ENCODE data around the gene COL4A2.

The COL4A2 gene

GRCh38 chr13:110455444-110455843 lies 148.4 kb downstream of the COL4A2 start:
- Histone ChIP-seq H3K9me3 (ENCODE audit: low read length) (no peaks in the 10 kb centered on the region), H3K27me3 (ENCODE audit: insufficient read depth, low read length) (peaks cover 19% of the 10 kb centered on the region; the same call in 1 of the 2 replicates), H3K4me1 (ENCODE audit: insufficient read depth, low read length, severe bottlenecking) (peaks cover 6% of the 10 kb centered on the region), H3K9me2 (ENCODE audit: low read depth, low read length) (no peaks in the 10 kb centered on the region), H4K20me1 (ENCODE audit: insufficient read depth, low read length) (no peaks in the 10 kb centered on the region), H3F3A (ENCODE audit: insufficient read depth, low read length) (no peaks in the 10 kb centered on the region), H3K27ac (ENCODE audit: low read depth, low read length, poor library complexity, severe bottlenecking) (no peak overlapping the region), H3K4me2 (ENCODE audit: low read length) (no peak overlapping the region), H3K4me3 (ENCODE audit: low read depth, low read length, poor library complexity, severe bottlenecking) (no peak overlapping the region), H3K36me3 (ENCODE audit: insufficient read depth, low read length) (no peaks in the 10 kb centered on the region), H2AFZ (ENCODE audit: low read length) (no peak overlapping the region), H3K79me2 (ENCODE audit: insufficient read depth, low read length) (no peaks in the 10 kb centered on the region), H3K9ac (ENCODE audit: low read length) (no peak overlapping the region)
- no peak for TF ChIP-seq EZH2 (IDR thresholded peaks at IDR 0.05; ENCODE audit: borderline replicate concordance, low read length)
- TF ChIP-seq, protein P1, sequence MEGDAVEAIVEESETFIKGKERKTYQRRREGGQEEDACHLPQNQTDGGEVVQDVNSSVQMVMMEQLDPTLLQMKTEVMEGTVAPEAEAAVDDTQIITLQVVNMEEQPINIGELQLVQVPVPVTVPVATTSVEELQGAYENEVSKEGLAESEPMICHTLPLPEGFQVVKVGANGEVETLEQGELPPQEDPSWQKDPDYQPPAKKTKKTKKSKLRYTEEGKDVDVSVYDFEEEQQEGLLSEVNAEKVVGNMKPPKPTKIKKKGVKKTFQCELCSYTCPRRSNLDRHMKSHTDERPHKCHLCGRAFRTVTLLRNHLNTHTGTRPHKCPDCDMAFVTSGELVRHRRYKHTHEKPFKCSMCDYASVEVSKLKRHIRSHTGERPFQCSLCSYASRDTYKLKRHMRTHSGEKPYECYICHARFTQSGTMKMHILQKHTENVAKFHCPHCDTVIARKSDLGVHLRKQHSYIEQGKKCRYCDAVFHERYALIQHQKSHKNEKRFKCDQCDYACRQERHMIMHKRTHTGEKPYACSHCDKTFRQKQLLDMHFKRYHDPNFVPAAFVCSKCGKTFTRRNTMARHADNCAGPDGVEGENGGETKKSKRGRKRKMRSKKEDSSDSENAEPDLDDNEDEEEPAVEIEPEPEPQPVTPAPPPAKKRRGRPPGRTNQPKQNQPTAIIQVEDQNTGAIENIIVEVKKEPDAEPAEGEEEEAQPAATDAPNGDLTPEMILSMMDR (IDR thresholded peaks at IDR 0.05; ENCODE audit: low read length): no peak

- Histone ChIP-seq H2AFZ (ENCODE audit: low read length) (no peak overlapping the region), H3K27ac (ENCODE audit: low read depth, low read length, poor library complexity, severe bottlenecking) (no peak overlapping the region), H3K9me2 (ENCODE audit: low read depth, low read length) (no peaks in the 10 kb centered on the region), H3K4me2 (ENCODE audit: low read length) (peak overlapping the region; percentile 40; the same call in 1 of the 2 replicates), H3K9me3 (ENCODE audit: low read length) (no peaks in the 10 kb centered on the region), H3K79me2 (ENCODE audit: insufficient read depth, low read length) (no peaks in the 10 kb centered on the region), H3K36me3 (ENCODE audit: insufficient read depth, low read length) (no peaks in the 10 kb centered on the region), H3K4me3 (ENCODE audit: low read depth, low read length, poor library complexity, severe bottlenecking) (peak overlapping the region; percentile 4), H4K20me1 (ENCODE audit: insufficient read depth, low read length) (no peaks in the 10 kb centered on the region), H3K9ac (ENCODE audit: low read length) (no peak overlapping the region), H3K27me3 (ENCODE audit: insufficient read depth, low read length) (peaks cover 19% of the 10 kb centered on the region; the same call in 1 of the 2 replicates), H3K4me1 (ENCODE audit: insufficient read depth, low read length, severe bottlenecking) (peaks cover 6% of the 10 kb centered on the region), H3F3A (ENCODE audit: insufficient read depth, low read length) (no peaks in the 10 kb centered on the region)
- TF ChIP-seq, protein P1 (IDR thresholded peaks at IDR 0.05; ENCODE audit: low read length): peak; percentile 99
- no peak for TF ChIP-seq EZH2 (IDR thresholded peaks at IDR 0.05; ENCODE audit: borderline replicate concordance, low read length)
Observed at GRCh38 chr13:110455941-110456340, 148.9 kb downstream of the COL4A2 start.

GRCh38 chr13:110456550-110456949 lies 149.5 kb downstream of the COL4A2 start:
- Histone ChIP-seq H3K9me2 (ENCODE audit: low read depth, low read length) (no peaks in the 10 kb centered on the region), H3K36me3 (ENCODE audit: insufficient read depth, low read length) (no peaks in the 10 kb centered on the region), H3F3A (ENCODE audit: insufficient read depth, low read length) (no peaks in the 10 kb centered on the region), H3K27ac (ENCODE audit: low read depth, low read length, poor library complexity, severe bottlenecking) (no peak overlapping the region), H3K4me3 (ENCODE audit: low read depth, low read length, poor library complexity, severe bottlenecking) (no peak overlapping the region), H3K27me3 (ENCODE audit: insufficient read depth, low read length) (peaks cover 19% of the 10 kb centered on the region; the same call in 1 of the 2 replicates), H3K4me1 (ENCODE audit: insufficient read depth, low read length, severe bottlenecking) (peaks cover 6% of the 10 kb centered on the region), H2AFZ (ENCODE audit: low read length) (no peak overlapping the region), H4K20me1 (ENCODE audit: insufficient read depth, low read length) (no peaks in the 10 kb centered on the region), H3K79me2 (ENCODE audit: insufficient read depth, low read length) (no peaks in the 10 kb centered on the region), H3K9me3 (ENCODE audit: low read length) (no peaks in the 10 kb centered on the region), H3K9ac (ENCODE audit: low read length) (no peak overlapping the region), H3K4me2 (ENCODE audit: low read length) (no peak overlapping the region)
- no peak for TF ChIP-seq EZH2 (IDR thresholded peaks at IDR 0.05; ENCODE audit: borderline replicate concordance, low read length)

DNA sequence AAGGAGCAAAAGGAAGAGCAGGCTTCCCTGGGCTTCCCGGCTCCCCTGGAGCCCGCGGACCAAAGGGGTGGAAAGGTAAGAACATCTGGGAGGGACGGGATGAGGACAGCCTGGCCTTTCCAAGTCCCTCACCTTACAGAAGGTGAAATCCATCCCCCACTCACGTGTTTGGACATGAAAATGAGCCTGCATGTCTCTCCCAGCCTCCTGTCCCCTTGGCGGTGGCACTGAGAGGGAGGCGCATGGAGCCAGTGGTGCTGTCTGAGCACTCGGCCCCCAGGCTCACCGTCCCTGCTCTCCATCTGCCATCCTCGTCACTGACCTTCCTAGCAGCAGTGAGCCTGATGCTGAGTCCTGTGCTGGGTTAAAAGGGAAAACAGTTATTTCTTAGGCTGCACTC lies 150.3 kb downstream of the COL4A2 start:
- H3K9me2 ChIP-seq (ENCODE audit: low read depth, low read length): no peaks in the 10 kb centered on the region
- H3K9ac ChIP-seq (ENCODE audit: low read length): no peak overlapping the region
- H3F3A ChIP-seq (ENCODE audit: insufficient read depth, low read length): no peaks in the 10 kb centered on the region
- H3K4me1 ChIP-seq (ENCODE audit: insufficient read depth, low read length, severe bottlenecking): peaks cover 6% of the 10 kb centered on the region
- no peak overlapping the region for H2AFZ ChIP-seq (ENCODE audit: low read length)
- TF ChIP-seq, protein P1 (IDR thresholded peaks at IDR 0.05; ENCODE audit: low read length): no peak
- TF ChIP-seq EZH2 (IDR thresholded peaks at IDR 0.05; ENCODE audit: borderline replicate concordance, low read length): no peak
- no peaks in the 10 kb centered on the region for H3K79me2 ChIP-seq (ENCODE audit: insufficient read depth, low read length)
- H3K27ac ChIP-seq (ENCODE audit: low read depth, low read length, poor library complexity, severe bottlenecking): no peak overlapping the region
- H3K27me3 ChIP-seq (ENCODE audit: insufficient read depth, low read length): peaks cover 19% of the 10 kb centered on the region; the same call in 1 of the 2 replicates
- H3K4me2 ChIP-seq (ENCODE audit: low read length): no peak overlapping the region
- no peaks in the 10 kb centered on the region for H3K9me3 ChIP-seq (ENCODE audit: low read length)
- no peak overlapping the region for H3K4me3 ChIP-seq (ENCODE audit: low read depth, low read length, poor library complexity, severe bottlenecking)
- H4K20me1 ChIP-seq (ENCODE audit: insufficient read depth, low read length): no peaks in the 10 kb centered on the region
- no peaks in the 10 kb centered on the region for H3K36me3 ChIP-seq (ENCODE audit: insufficient read depth, low read length)
